Ovary (tissue), 9 donors: Measurements from ENCODE around the gene ATAD3C. TPM values are rescaled to one million over a fixed set of nuclear protein-coding genes. Genes with fewer than 3 reads are reported as not detected.
A peak's percentile ranks its signal among the peaks of the same experiment; 100 is the strongest.
"Not testable (repeated sequence)": the region's sequence is repeated elsewhere in the genome, so short reads cannot be mapped to it uniquely, and the experiment has no call there.

Experiments
- DNase-seq, 5 donors: peaks; one replicate each; pipeline ENCODE4 v3.0.0-alpha.2; 2019 to 2020
- H3K27ac ChIP-seq, 2 donors: fragments of 200-600 bp; one replicate each; pipeline versions ENCODE4 v1.5.1 to v1.8.0; 2019 to 2022
- H3K27me3 ChIP-seq: fragments of 200-600 bp; one replicate; pipeline ENCODE4 v1.8.0; 2022
- H3K36me3 ChIP-seq: fragments of 200-600 bp; sonication (generic); one replicate; pipeline ENCODE4 v1.5.1; 2019
- H3K4me1 ChIP-seq: one replicate; pipeline ENCODE4 v1.8.1; 2013; ENCODE audit warnings: mild to moderate bottlenecking, moderate library complexity; ENCODE audit not compliant: insufficient read depth
- H3K4me3 ChIP-seq: fragments of 200-600 bp; sonication (generic); one replicate; pipeline ENCODE4 v1.5.1; 2017
- H3K9me3 ChIP-seq, 2 donors: fragments of 200-600 bp in 1 of 2; sonication (generic) in 1 of 2; one replicate each; pipeline versions ENCODE4 v1.5.1 to v1.8.1; 2013 to 2019; ENCODE audit warnings: mild to moderate bottlenecking in 1 of 2, moderate library complexity in 1 of 2
- EP300 ChIP-seq: sonication (generic); formaldehyde crosslinking; IDR thresholded peaks from one replicate; pipeline ENCODE4 v1.6.1; 2017; ENCODE audit warnings: antibody characterized with exemption
- POLR2A ChIP-seq: fragments of 450-650 bp; IDR thresholded peaks from one replicate; pipeline ENCODE4 v1.6.1; 2017; ENCODE audit warnings: antibody characterized with exemption, mild to moderate bottlenecking, moderate library complexity
- WGBS, 3 donors: extraction: QIAGEN DNeasy Blood & Tissue Kit in 1 of 3; methylation state at CpG; one replicate each; pipeline versions ENCODE4 v1.1.5 to v1.1.7; 2013 to 2017; 5-methylcytosine and 5-hydroxymethylcytosine counted together
- intact Hi-C, 4 donors: fragments of 100-400 bp; cut with DNase I; formaldehyde crosslinking; loops; one replicate each; pipeline versions ENCODE4 v1.11.0 to v1.15.1; 2022 to 2023
- polyA plus RNA-seq, 2 donors: library from polyadenylated mRNA; stranded (reverse); fragments of 200-250 nt in 1 of 2; fragments of 350-450 nt in 1 of 2; fragmentation: Illumina TruSeq in 1 of 2; extraction: RNeasy Lipid Tissue Mini Kit (QIAGEN cat#74804) in 1 of 2; gene quantifications; one replicate each; pipeline ENCODE4 v1.2.3, GENCODE V29; 2013 to 2014
- total RNA-seq, 7 donors: library from RNA; depleted of rRNA in 2 of 7; stranded (reverse); fragments of >200 nt in 2 of 7; fragmentation: NEBNext Ultra II Directional in 3 of 7; extraction: Animal tissue kit (Norgen Biotek cat#: 25700) in 3 of 7; gene quantifications; one replicate each; pipeline versions ENCODE4 v1.1.0 to v1.2.4, GENCODE V29; 2016 to 2023
- TF ChIP-seq, protein P1 (sequence below), 3 donors: fragments of 450-650 bp in 2 of 3; fragments of 200-600 bp in 1 of 3; IDR thresholded peaks; one replicate each; pipeline versions ENCODE4 v1.5.1 to v1.8.0; 2016 to 2022; ENCODE audit warnings: antibody characterized with exemption in 3 of 3, mild to moderate bottlenecking in 1 of 3
- donor health status: DM: no; HTN: no; CAD: no; lungs with moderate emphysema.
- donor health status: DM: no; HTN: no; CAD: no.
- donor health status: Bipolar disorder and iron deficiency.
- donor health status: DM: yes; HTN: yes; CAD: no.
- donor health status: DM: no; HTN: no; CAD: no.
- donor health status: DM: yes; HTN: yes; CAD: no.

Gene ATAD3C
- total and polyA plus RNA-seq, 9 donors, result 0.53 to 5.3 (median 3.6) TPM

GRCh38 chr1:1402072-1402900 is 47.2 kb upstream of the ATAD3C start:
- Histone ChIP-seq H3K27ac (no peak overlapping the region), H3K36me3 (no peaks in the 10 kb centered on the region), H3K4me3 (no peak overlapping the region), H3K27me3 (no peaks in the 10 kb centered on the region), H3K4me1 (peaks cover 16% of the 10 kb centered on the region), H3K9me3 (no peaks in the 10 kb centered on the region)
- intact Hi-C loops, result no loop called here
- no peak for DNase-seq
- TF ChIP-seq, protein P1, sequence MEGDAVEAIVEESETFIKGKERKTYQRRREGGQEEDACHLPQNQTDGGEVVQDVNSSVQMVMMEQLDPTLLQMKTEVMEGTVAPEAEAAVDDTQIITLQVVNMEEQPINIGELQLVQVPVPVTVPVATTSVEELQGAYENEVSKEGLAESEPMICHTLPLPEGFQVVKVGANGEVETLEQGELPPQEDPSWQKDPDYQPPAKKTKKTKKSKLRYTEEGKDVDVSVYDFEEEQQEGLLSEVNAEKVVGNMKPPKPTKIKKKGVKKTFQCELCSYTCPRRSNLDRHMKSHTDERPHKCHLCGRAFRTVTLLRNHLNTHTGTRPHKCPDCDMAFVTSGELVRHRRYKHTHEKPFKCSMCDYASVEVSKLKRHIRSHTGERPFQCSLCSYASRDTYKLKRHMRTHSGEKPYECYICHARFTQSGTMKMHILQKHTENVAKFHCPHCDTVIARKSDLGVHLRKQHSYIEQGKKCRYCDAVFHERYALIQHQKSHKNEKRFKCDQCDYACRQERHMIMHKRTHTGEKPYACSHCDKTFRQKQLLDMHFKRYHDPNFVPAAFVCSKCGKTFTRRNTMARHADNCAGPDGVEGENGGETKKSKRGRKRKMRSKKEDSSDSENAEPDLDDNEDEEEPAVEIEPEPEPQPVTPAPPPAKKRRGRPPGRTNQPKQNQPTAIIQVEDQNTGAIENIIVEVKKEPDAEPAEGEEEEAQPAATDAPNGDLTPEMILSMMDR (IDR thresholded peaks at IDR 0.05), result no peak
- no peak for TF ChIP-seq POLR2A
- TF ChIP-seq EP300, result no peak
- 63 to 64% (median 64%) methylated on average over 20 of the region's 20 CpGs for WGBS, 3 donors

DNA sequence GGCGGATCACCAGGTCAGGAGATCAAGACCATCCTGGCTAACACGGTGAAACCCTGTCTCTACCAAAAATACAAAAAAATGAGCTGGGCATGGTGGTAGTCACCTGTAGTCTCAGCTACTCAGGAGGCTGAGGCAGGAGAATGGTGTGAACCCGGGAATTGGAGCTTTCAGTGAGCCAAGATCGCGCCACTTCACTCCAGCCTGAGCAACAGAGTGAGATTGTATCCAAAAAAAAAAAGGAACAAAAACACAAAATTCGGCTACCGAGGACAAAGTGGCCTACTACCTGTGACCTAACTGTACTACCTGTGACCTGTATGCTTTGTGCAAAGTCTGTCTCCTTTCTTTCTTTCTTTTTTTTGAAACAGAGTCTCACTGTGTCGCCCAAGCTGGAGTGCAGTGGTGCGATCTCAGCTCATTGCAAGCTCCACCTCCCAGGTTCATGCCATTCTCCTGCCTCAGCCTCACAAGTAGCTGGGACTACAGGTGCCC is 46.5 kb upstream of the ATAD3C start:
- H3K4me3 ChIP-seq, intact Hi-C loops, H3K36me3 ChIP-seq, H3K27ac ChIP-seq, DNase-seq, H3K27me3 ChIP-seq, H3K9me3 ChIP-seq: not testable (repeated sequence)
- H3K4me1 ChIP-seq, result peaks cover 18% of the 10 kb centered on the region
- 72 to 80% (median 75%) methylated on average over 9 of the region's 9 CpGs for WGBS, 3 donors

- Histone ChIP-seq H3K4me3 (no peak overlapping the region), H3K27me3 (no peaks in the 10 kb centered on the region), H3K9me3 (no peaks in the 10 kb centered on the region), H3K36me3 (no peaks in the 10 kb centered on the region), H3K27ac (no peak overlapping the region), H3K4me1 (peaks cover 17% of the 10 kb centered on the region)
- WGBS, 3 donors, result 74 to 82% (median 76%) methylated on average over 7 of the region's 7 CpGs
- TF ChIP-seq POLR2A, result no peak
- TF ChIP-seq EP300, result no peak
- TF ChIP-seq, protein P1 (IDR thresholded peaks at IDR 0.05), result no peak
- intact Hi-C loops, result no loop called here
- DNase-seq, result no peak
These were observed 45.8 kb upstream of the ATAD3C start for GRCh38 chr1:1403653-1404052.

DNA sequence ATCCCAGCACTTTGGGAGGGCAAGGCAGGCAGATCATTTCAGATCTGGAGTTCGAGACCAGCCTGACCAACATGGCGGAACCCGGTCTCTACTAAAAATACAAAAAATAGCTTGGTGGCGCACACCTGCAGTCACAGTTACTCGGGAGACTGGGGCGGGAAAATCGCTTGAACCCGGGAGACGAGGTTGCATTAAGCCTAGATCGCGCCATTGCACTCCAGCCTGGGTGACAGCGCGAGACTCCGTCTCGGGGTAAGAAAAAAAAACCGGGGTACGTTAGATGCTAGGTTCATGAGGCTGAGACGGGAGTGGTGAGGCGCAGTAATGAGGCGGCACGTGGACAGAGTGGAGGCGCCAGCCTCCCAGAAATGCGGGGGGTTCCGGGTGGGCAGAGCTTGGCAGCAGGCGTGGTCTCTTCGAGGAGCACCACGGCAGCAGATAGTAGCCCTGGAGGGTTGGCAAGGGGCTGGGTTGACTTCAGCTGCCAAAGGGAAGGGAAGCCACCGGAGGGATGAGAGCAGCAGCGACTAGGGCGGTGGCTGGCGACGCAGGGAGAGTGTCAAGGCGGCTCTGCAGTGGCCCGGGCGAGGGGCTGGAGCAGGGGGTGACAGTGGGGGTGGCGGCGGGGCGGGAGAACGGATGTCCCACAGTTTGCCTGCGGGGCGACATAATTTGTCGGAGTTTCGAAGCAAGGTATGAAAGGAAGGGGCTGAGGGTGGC is 43.2 kb upstream of the ATAD3C start:
- Histone ChIP-seq H3K27ac (peak overlapping the region; percentile 35 to 77), H3K27me3 (no peaks in the 10 kb centered on the region), H3K36me3 (no peaks in the 10 kb centered on the region), H3K4me3 (peak overlapping the region; percentile 93), H3K9me3 (no peaks in the 10 kb centered on the region), H3K4me1 (peaks cover 11% of the 10 kb centered on the region)
- DNase-seq, result no peak
- TF ChIP-seq, protein P1 (IDR thresholded peaks at IDR 0.05), result no peak
- 32 to 40% (median 34%) methylated on average over 42 to 43 of the region's 43 CpGs for WGBS, 3 donors
- intact Hi-C loops, result no loop called here
